Right atrium auricular region (tissue), 2 donors: Measurements from ENCODE around the gene MAP2K7. TPM values are rescaled to one million over a fixed set of nuclear protein-coding genes. Genes with fewer than 3 reads are reported as not detected.

Experiments used
- DNase-seq: peaks from one replicate; pipeline ENCODE4 v3.0.0-alpha.2; 2019; ENCODE audit warnings: low spot score
- H3K27ac ChIP-seq, 2 donors: fragments of 200-600 bp; sonication (generic); 1 replicate in 1 of 2; 2 replicates in 1 of 2; pipeline ENCODE4 v1.5.1; 2016 to 2019
- H3K27me3 ChIP-seq, 2 donors: fragments of 200-600 bp; sonication (generic); one replicate each; pipeline versions ENCODE4 v1.5.1 to v1.6.0; 2017 to 2019
- H3K36me3 ChIP-seq: fragments of 200-600 bp; sonication (generic); one replicate; pipeline ENCODE4 v1.5.1; 2016
- H3K4me1 ChIP-seq, 2 donors: fragments of 200-600 bp; sonication (generic); one replicate each; pipeline versions ENCODE4 v1.5.1 to v1.6.0; 2017 to 2019
- H3K4me3 ChIP-seq, 2 donors: fragments of 200-600 bp; sonication (generic); 1 replicate in 1 of 2; 2 replicates in 1 of 2; pipeline ENCODE4 v1.5.1; 2017 to 2019; ENCODE audit warnings: mild to moderate bottlenecking in 1 of 2, moderate library complexity in 1 of 2
- H3K9me3 ChIP-seq, 2 donors: fragments of 200-600 bp; sonication (generic); one replicate each; pipeline ENCODE4 v1.5.1; 2019
- CTCF ChIP-seq, 2 donors: fragments of 200-600 bp; sonication (generic); IDR thresholded peaks; one replicate each; pipeline ENCODE4 v1.5.1; 2019; ENCODE audit warnings: antibody characterized with exemption in 2 of 2
- total RNA-seq, 2 donors: library from RNA; depleted of rRNA; stranded (reverse); fragments of >200 nt; gene quantifications; one replicate each; pipeline ENCODE4 v1.1.0, GENCODE V29; 2016

MAP2K7 gene
- total RNA-seq, 2 donors from 2014 or later = 12.0 to 14.4 TPM

GRCh38 chr19:7933828-7934725, 30.4 kb downstream of the MAP2K7 start:
- no peak overlapping the region for H3K27ac ChIP-seq
- H3K27me3 ChIP-seq = no peaks in the 10 kb centered on the region
- H3K4me3 ChIP-seq = no peak overlapping the region
- no peak for TF ChIP-seq CTCF (IDR thresholded peaks at IDR 0.05)
- H3K4me1 ChIP-seq = peaks cover 0 to 9% of the 10 kb centered on the region in 2 donors
- peaks cover 85% of the 10 kb centered on the region for H3K36me3 ChIP-seq
- no peaks in the 10 kb centered on the region for H3K9me3 ChIP-seq
- DNase-seq = no peak

GRCh38 chr19:7934766-7935165, 31.1 kb downstream of the MAP2K7 start:
- H3K27me3 ChIP-seq = no peaks in the 10 kb centered on the region
- TF ChIP-seq CTCF (IDR thresholded peaks at IDR 0.05) = no peak
- H3K4me1 ChIP-seq = peaks cover 0 to 2% of the 10 kb centered on the region in 2 donors
- no peak for DNase-seq
- H3K27ac ChIP-seq = no peak overlapping the region
- H3K4me3 ChIP-seq = no peak overlapping the region
- H3K36me3 ChIP-seq = peaks cover 88% of the 10 kb centered on the region
- H3K9me3 ChIP-seq = no peaks in the 10 kb centered on the region

- peaks cover 44% of the 10 kb centered on the region for H3K36me3 ChIP-seq
- no peak for DNase-seq
- no peak overlapping the region for H3K27ac ChIP-seq
- no peaks in the 10 kb centered on the region for H3K9me3 ChIP-seq
- TF ChIP-seq CTCF (IDR thresholded peaks at IDR 0.05) = no peak
- H3K27me3 ChIP-seq = no peaks in the 10 kb centered on the region
- H3K4me3 ChIP-seq = no peak overlapping the region
- peaks cover 0 to 29% of the 10 kb centered on the region in 2 donors for H3K4me1 ChIP-seq
Observed at GRCh38 chr19:7940841-7941240, 37.2 kb downstream of the MAP2K7 start.

GRCh38 chr19:7941895-7942596, 38.4 kb downstream of the MAP2K7 start:
- Histone ChIP-seq H3K4me1 (peaks cover 0 to 29% of the 10 kb centered on the region in 2 donors), H3K4me3 (peak overlapping the region in 1 of 2 donors; percentile 81), H3K27me3 (no peaks in the 10 kb centered on the region), H3K36me3 (peaks cover 33% of the 10 kb centered on the region), H3K27ac (no peak overlapping the region), H3K9me3 (no peaks in the 10 kb centered on the region)
- DNase-seq = no peak
- no peak for TF ChIP-seq CTCF (IDR thresholded peaks at IDR 0.05)

- Histone ChIP-seq H3K4me3 (peak overlapping the region; percentile 66 to 81), H3K36me3 (peaks cover 23% of the 10 kb centered on the region), H3K4me1 (peaks cover 0 to 29% of the 10 kb centered on the region in 2 donors), H3K27ac (peak overlapping the region; percentile 90 to 95), H3K27me3 (no peaks in the 10 kb centered on the region), H3K9me3 (no peaks in the 10 kb centered on the region)
- no peak for TF ChIP-seq CTCF (IDR thresholded peaks at IDR 0.05)
- no peak for DNase-seq
Observed at GRCh38 chr19:7942981-7943443, 39.3 kb downstream of the MAP2K7 start.
